GM15510 (cell line): Measurements from ENCODE around the gene TMED6.

Experiments used
- POLR2A ChIP-seq: IDR thresholded peaks from 3 replicates; pipeline ENCODE4 v1.6.1; 2011; ENCODE audit warnings: borderline replicate concordance; ENCODE audit not compliant: insufficient read length; ENCODE audit errors: extremely low read depth

Gene TMED6

GRCh38 chr16:69371564-69371963 is 20.0 kb upstream of the TMED6 start:
- TF ChIP-seq POLR2A = no peak

GRCh38 chr16:69368866-69369265 is 17.3 kb upstream of the TMED6 start:
- no peak for TF ChIP-seq POLR2A

GRCh38 chr16:69367980-69368379 is 16.4 kb upstream of the TMED6 start:
- TF ChIP-seq POLR2A = no peak

GRCh38 chr16:69366431-69366830 is 14.8 kb upstream of the TMED6 start:
- no peak for TF ChIP-seq POLR2A

GRCh38 chr16:69365901-69366300 is 14.3 kb upstream of the TMED6 start:
- TF ChIP-seq POLR2A = no peak

GRCh38 chr16:69364088-69364487 is 12.5 kb upstream of the TMED6 start:
- TF ChIP-seq POLR2A = no peak

- TF ChIP-seq POLR2A = no peak
These were observed 11.7 kb upstream of the TMED6 start for GRCh38 chr16:69363281-69363717.

GRCh38 chr16:69350536-69351133 is 951 bp downstream of the TMED6 start:
- no peak for TF ChIP-seq POLR2A

- no peak for TF ChIP-seq POLR2A
These were observed 2.0 kb downstream of the TMED6 start for GRCh38 chr16:69349536-69349935.

GRCh38 chr16:69348222-69348621 is 3.4 kb downstream of the TMED6 start:
- no peak for TF ChIP-seq POLR2A

GRCh38 chr16:69346683-69347082 is 4.9 kb downstream of the TMED6 start:
- no peak for TF ChIP-seq POLR2A

- no peak for TF ChIP-seq POLR2A
These were observed 5.7 kb downstream of the TMED6 start for GRCh38 chr16:69345923-69346322.

- TF ChIP-seq POLR2A = no peak
These were observed 7.4 kb downstream of the TMED6 start for GRCh38 chr16:69344171-69344570.

- TF ChIP-seq POLR2A = no peak
These were observed 11.4 kb downstream of the TMED6 start for GRCh38 chr16:69340095-69340644.

- peak; percentile 87 for TF ChIP-seq POLR2A
These were observed 12.1 kb downstream of the TMED6 start, which contains the start of the genes COG8 and NIP7 for GRCh38 chr16:69339289-69340094. Gene COG8 (minus strand): TSS chr16:69339564. CDS start chr16:69339552, 12 bp downstream. Gene NIP7 (plus strand): TSS chr16:69339772. CDS start chr16:69339830, 58 bp downstream.
